NCI-H2171 (cell line): Measurements from ENCODE around the gene AK5.
"Not testable (repeated sequence)": the region's sequence is repeated elsewhere in the genome, so short reads cannot be mapped to it uniquely, and the experiment has no call there.

Experiments
- DNase-seq: peaks from one replicate; lab custom pipeline; 2025; lab: John Stamatoyannopoulos, UW

The AK5 gene

GRCh38 chr1:77288275-77288674 is 6.5 kb downstream of the AK5 start:
- no peak for DNase-seq

- DNase-seq = no peak
Observed at GRCh38 chr1:77290576-77290975, 8.8 kb downstream of the AK5 start.

GRCh38 chr1:77292551-77292950 is 10.7 kb downstream of the AK5 start:
- DNase-seq = no peak

GRCh38 chr1:77300566-77300965 is 18.7 kb downstream of the AK5 start:
- DNase-seq = no peak

- DNase-seq = no peak
Observed at GRCh38 chr1:77303387-77303786, 21.6 kb downstream of the AK5 start.

- DNase-seq = no peak
Observed at GRCh38 chr1:77308889-77309621, 27.2 kb downstream of the AK5 start.

- no peak for DNase-seq
Observed at GRCh38 chr1:77310924-77311323, 29.1 kb downstream of the AK5 start.

- DNase-seq = not testable (repeated sequence)
Observed at GRCh38 chr1:77312364-77312763, 30.5 kb downstream of the AK5 start.

GRCh38 chr1:77313491-77313890 is 31.7 kb downstream of the AK5 start:
- no peak for DNase-seq

- no peak for DNase-seq
Observed at GRCh38 chr1:77316006-77316405, 34.2 kb downstream of the AK5 start.

GRCh38 chr1:77316966-77317365 is 35.1 kb downstream of the AK5 start:
- no peak for DNase-seq

GRCh38 chr1:77319036-77319705 is 37.4 kb downstream of the AK5 start:
- no peak for DNase-seq

GRCh38 chr1:77322061-77322900 is 40.5 kb downstream of the AK5 start:
- DNase-seq = no peak

GRCh38 chr1:77333501-77333900 is 51.7 kb downstream of the AK5 start:
- peak; percentile 78 for DNase-seq

GRCh38 chr1:77336729-77337128 is 54.9 kb downstream of the AK5 start:
- DNase-seq = no peak

- DNase-seq = no peak
Observed at GRCh38 chr1:77339326-77339725, 57.5 kb downstream of the AK5 start.

GRCh38 chr1:77341195-77341594 is 59.4 kb downstream of the AK5 start:
- no peak for DNase-seq

GRCh38 chr1:77342745-77343144 is 60.9 kb downstream of the AK5 start:
- no peak for DNase-seq

GRCh38 chr1:77347646-77348045 is 65.8 kb downstream of the AK5 start:
- no peak for DNase-seq

GRCh38 chr1:77348549-77348948 is 66.7 kb downstream of the AK5 start:
- no peak for DNase-seq

- no peak for DNase-seq
Observed at GRCh38 chr1:77349275-77349674, 67.5 kb downstream of the AK5 start.

- peak; percentile 89 for DNase-seq
Observed at GRCh38 chr1:77350012-77350770, 68.4 kb downstream of the AK5 start.
